Ovary (tissue), 9 donors: ENCODE measurements around the gene LDB2. TPM values are rescaled to one million over a fixed set of nuclear protein-coding genes. Genes with fewer than 3 reads are reported as not detected.

ENCODE experiments used
- DNase-seq, 5 donors: peaks; one replicate each; pipeline ENCODE4 v3.0.0-alpha.2; 2019 to 2020
- H3K27ac ChIP-seq, 2 donors: fragments of 200-600 bp; one replicate each; pipeline versions ENCODE4 v1.5.1 to v1.8.0; 2019 to 2022
- H3K27me3 ChIP-seq: fragments of 200-600 bp; one replicate; pipeline ENCODE4 v1.8.0; 2022
- H3K36me3 ChIP-seq: fragments of 200-600 bp; sonication (generic); one replicate; pipeline ENCODE4 v1.5.1; 2019
- H3K4me1 ChIP-seq: one replicate; pipeline ENCODE4 v1.8.1; 2013; ENCODE audit warnings: mild to moderate bottlenecking, moderate library complexity; ENCODE audit not compliant: insufficient read depth
- H3K4me3 ChIP-seq: fragments of 200-600 bp; sonication (generic); one replicate; pipeline ENCODE4 v1.5.1; 2017
- H3K9me3 ChIP-seq, 2 donors: fragments of 200-600 bp in 1 of 2; sonication (generic) in 1 of 2; one replicate each; pipeline versions ENCODE4 v1.5.1 to v1.8.1; 2013 to 2019; ENCODE audit warnings: mild to moderate bottlenecking in 1 of 2, moderate library complexity in 1 of 2
- CTCF ChIP-seq, 3 donors: fragments of 450-650 bp in 2 of 3; fragments of 200-600 bp in 1 of 3; IDR thresholded peaks; one replicate each; pipeline versions ENCODE4 v1.5.1 to v1.8.0; 2016 to 2022; ENCODE audit warnings: antibody characterized with exemption in 3 of 3, mild to moderate bottlenecking in 1 of 3
- EP300 ChIP-seq: sonication (generic); formaldehyde crosslinking; IDR thresholded peaks from one replicate; pipeline ENCODE4 v1.6.1; 2017; ENCODE audit warnings: antibody characterized with exemption
- POLR2A ChIP-seq: fragments of 450-650 bp; IDR thresholded peaks from one replicate; pipeline ENCODE4 v1.6.1; 2017; ENCODE audit warnings: antibody characterized with exemption, mild to moderate bottlenecking, moderate library complexity
- WGBS, 3 donors: extraction: QIAGEN DNeasy Blood & Tissue Kit in 1 of 3; methylation state at CpG; one replicate each; pipeline versions ENCODE4 v1.1.5 to v1.1.7; 2013 to 2017; 5-methylcytosine and 5-hydroxymethylcytosine counted together
- intact Hi-C, 4 donors: fragments of 100-400 bp; cut with DNase I; formaldehyde crosslinking; loops; one replicate each; pipeline versions ENCODE4 v1.11.0 to v1.15.1; 2022 to 2023
- polyA plus RNA-seq, 2 donors: library from polyadenylated mRNA; stranded (reverse); fragments of 200-250 nt in 1 of 2; fragments of 350-450 nt in 1 of 2; fragmentation: Illumina TruSeq in 1 of 2; extraction: RNeasy Lipid Tissue Mini Kit (QIAGEN cat#74804) in 1 of 2; gene quantifications; one replicate each; pipeline ENCODE4 v1.2.3, GENCODE V29; 2013 to 2014
- total RNA-seq, 7 donors: library from RNA; depleted of rRNA in 2 of 7; stranded (reverse); fragments of >200 nt in 2 of 7; fragmentation: NEBNext Ultra II Directional in 3 of 7; extraction: Animal tissue kit (Norgen Biotek cat#: 25700) in 3 of 7; gene quantifications; one replicate each; pipeline versions ENCODE4 v1.1.0 to v1.2.4, GENCODE V29; 2016 to 2023
- donor health status: DM: no; HTN: no; CAD: no; lungs with moderate emphysema.
- donor health status: DM: no; HTN: no; CAD: no.
- donor health status: Bipolar disorder and iron deficiency.
- donor health status: DM: yes; HTN: yes; CAD: no.
- donor health status: DM: no; HTN: no; CAD: no.
- donor health status: DM: yes; HTN: yes; CAD: no.

Gene LDB2
- total and polyA plus RNA-seq, 9 donors: 17.0 to 89.1 (median 27.4) TPM

- WGBS, 3 donors: 79 to 86% (median 84%) methylated on average over 3 of the region's 3 CpGs
- no peaks in the 10 kb centered on the region for H3K36me3 ChIP-seq
- no peaks in the 10 kb centered on the region for H3K9me3 ChIP-seq
- TF ChIP-seq EP300: no peak
- no peak for TF ChIP-seq POLR2A
- no peak for TF ChIP-seq CTCF (IDR thresholded peaks at IDR 0.05)
- H3K4me3 ChIP-seq: no peak overlapping the region
- DNase-seq: no peak
- H3K27ac ChIP-seq: no peak overlapping the region
- no peaks in the 10 kb centered on the region for H3K4me1 ChIP-seq
- intact Hi-C loops: no loop called here
- H3K27me3 ChIP-seq: no peaks in the 10 kb centered on the region
Observed at GRCh38 chr4:16713696-16714095, 184.7 kb downstream of the LDB2 start.

- H3K4me1 ChIP-seq: no peaks in the 10 kb centered on the region
- DNase-seq: no peak
- intact Hi-C loops: no loop called here
- H3K27me3 ChIP-seq: no peaks in the 10 kb centered on the region
- H3K36me3 ChIP-seq: no peaks in the 10 kb centered on the region
- H3K4me3 ChIP-seq: no peak overlapping the region
- no peaks in the 10 kb centered on the region for H3K9me3 ChIP-seq
- no peak overlapping the region for H3K27ac ChIP-seq
- no peak for TF ChIP-seq EP300
- no peak for TF ChIP-seq POLR2A
- no peak for TF ChIP-seq CTCF (IDR thresholded peaks at IDR 0.05)
Observed at GRCh38 chr4:16713271-16713670, 185.2 kb downstream of the LDB2 start.

GRCh38 chr4:16710198-16710597 is 188.2 kb downstream of the LDB2 start:
- intact Hi-C loops: no loop called here
- WGBS, 3 donors: 67 to 72% (median 70%) methylated on average over 3 of the region's 3 CpGs

GRCh38 chr4:16707874-16708273 is 190.6 kb downstream of the LDB2 start:
- H3K36me3 ChIP-seq: no peaks in the 10 kb centered on the region

More at GRCh38 chr4:16710198-16710597, 188.2 kb downstream of the LDB2 start:
- Histone ChIP-seq H3K27ac (no peak overlapping the region), H3K36me3 (no peaks in the 10 kb centered on the region), H3K4me1 (no peaks in the 10 kb centered on the region), H3K9me3 (no peaks in the 10 kb centered on the region), H3K27me3 (no peaks in the 10 kb centered on the region), H3K4me3 (no peak overlapping the region)
- TF ChIP-seq EP300: no peak
- no peak for TF ChIP-seq CTCF (IDR thresholded peaks at IDR 0.05)
- no peak for TF ChIP-seq POLR2A
- DNase-seq: no peak

More at GRCh38 chr4:16707874-16708273, 190.6 kb downstream of the LDB2 start:
- no peak for DNase-seq
- no peak overlapping the region for H3K27ac ChIP-seq
- no peak overlapping the region for H3K4me3 ChIP-seq
- no peaks in the 10 kb centered on the region for H3K9me3 ChIP-seq
- no peak for TF ChIP-seq EP300
- TF ChIP-seq CTCF (IDR thresholded peaks at IDR 0.05): no peak
- TF ChIP-seq POLR2A: no peak
- intact Hi-C loops: no loop called here
- H3K27me3 ChIP-seq: no peaks in the 10 kb centered on the region
- WGBS, 3 donors: 48 to 66% (median 66%) methylated on average over 4 of the region's 4 CpGs
- no peaks in the 10 kb centered on the region for H3K4me1 ChIP-seq
